PC-9 (cell line): Measurements from ENCODE around the gene PCBP2. TPM values are rescaled to one million over a fixed set of nuclear protein-coding genes. Genes with fewer than 3 reads are reported as not detected.

Experiments used
- BruUV-seq: library from RNA; stranded (reverse); fragments of 400-500 nt; replicated peaks from 2 replicates; lab custom pipeline; 2021; lab: Mats Ljungman, UMichigan
- CTCF ChIA-PET: fragments of 300-600 bp; sonication (Branson Sonifier 250); formaldehyde crosslinking; loops from one replicate; lab custom pipeline; 2022; ENCODE audit warnings: antibody characterized with exemption; lab: Charles Lee
- POLR2A ChIA-PET: fragments of 300-600 bp; sonication (Branson Sonifier 250); formaldehyde crosslinking; loops from one replicate; lab custom pipeline; 2022; ENCODE audit warnings: antibody characterized with exemption; ENCODE audit not compliant: unreplicated experiment; lab: Charles Lee
- DNase-seq, 2 experiments: peaks; one replicate each; pipeline versions ENCODE4 v3.0.0 to v3.0.0-alpha.2; 2015 to 2022; ENCODE audit warnings: mixed read lengths in 1 of 2
- H2AFZ ChIP-seq: fragments of 200-600 bp; sonication (generic); 2 replicates; pipeline ENCODE4 v1.8.1; 2017; ENCODE audit warnings: antibody characterized with exemption
- H3F3A ChIP-seq: fragments of 200-600 bp; sonication (generic); 2 replicates; pipeline ENCODE4 v1.8.1; 2017; ENCODE audit warnings: antibody characterized with exemption, mild to moderate bottlenecking, low read depth; ENCODE audit not compliant: insufficient read depth
- H3K27ac ChIP-seq: fragments of 200-600 bp; sonication (generic); 2 replicates; pipeline ENCODE4 v1.6.1; 2016; ENCODE audit warnings: mixed run types
- H3K27me3 ChIP-seq: fragments of 200-600 bp; sonication (generic); 2 replicates; pipeline ENCODE4 v1.6.1; 2016; ENCODE audit warnings: low read depth, mixed run types; ENCODE audit not compliant: insufficient read depth
- H3K36me3 ChIP-seq: fragments of 200-600 bp; sonication (generic); 2 replicates; pipeline ENCODE4 v1.6.1; 2016; ENCODE audit warnings: low read depth, mixed run types
- H3K4me1 ChIP-seq: fragments of 200-600 bp; sonication (generic); replicated peaks from 2 replicates; pipeline ENCODE4 v1.6.1; 2016; ENCODE audit warnings: mixed run types; ENCODE audit not compliant: insufficient read depth
- H3K4me2 ChIP-seq: fragments of 200-600 bp; sonication (generic); 2 replicates; pipeline ENCODE4 v1.6.1; 2017; ENCODE audit warnings: mixed run types
- H3K4me3 ChIP-seq: fragments of 200-600 bp; sonication (generic); 2 replicates; pipeline ENCODE4 v1.6.1; 2016; ENCODE audit warnings: mixed run types
- H3K79me2 ChIP-seq: fragments of 200-600 bp; sonication (generic); 2 replicates; pipeline ENCODE4 v1.6.1; 2017; ENCODE audit warnings: low read depth, mixed run types
- H3K9me2 ChIP-seq: fragments of 200-600 bp; sonication (generic); 2 replicates; pipeline ENCODE4 v1.8.1; 2017; ENCODE audit warnings: mild to moderate bottlenecking; ENCODE audit not compliant: insufficient read depth
- H3K9me3 ChIP-seq: fragments of 200-600 bp; sonication (generic); 2 replicates; pipeline ENCODE4 v1.8.1; 2016; ENCODE audit warnings: low read depth; ENCODE audit not compliant: insufficient read depth
- H4K20me1 ChIP-seq: fragments of 200-600 bp; sonication (generic); 2 replicates; pipeline ENCODE4 v1.8.1; 2017; ENCODE audit not compliant: insufficient read depth
- CTCF ChIP-seq: fragments of 200-600 bp; sonication (generic); conservative IDR thresholded peaks from 2 replicates; pipeline ENCODE4 v1.6.1; 2017; ENCODE audit warnings: mixed run types, antibody characterized with exemption, mild to moderate bottlenecking, moderate library complexity
- EZH2 ChIP-seq: fragments of 200-600 bp; sonication (generic); IDR thresholded peaks from 2 replicates; pipeline ENCODE4 v1.8.0; 2017; ENCODE audit warnings: antibody characterized with exemption, low read depth
- intact Hi-C: fragments of 100-400 bp; cut with micrococcal nuclease; formaldehyde crosslinking; loops from one replicate; pipeline ENCODE4 v1.10.0; 2022; ENCODE audit not compliant: unreplicated experiment
- total RNA-seq: library from RNA; stranded (reverse); gene quantifications from 2 replicates; pipeline ENCODE4 v1.2.3, GENCODE V29; 2021

Gene PCBP2
- total RNA-seq, 1 experiment from 2014 or later = 833 TPM

- no peak for DNase-seq
- no peaks in the 10 kb centered on the region for H3K27me3 ChIP-seq
- no peaks in the 10 kb centered on the region for H3K9me3 ChIP-seq
- H4K20me1 ChIP-seq = peaks cover 72% of the 10 kb centered on the region
- H3K4me3 ChIP-seq = no peak overlapping the region; the same call in 1 of the 2 replicates
- H2AFZ ChIP-seq = no peak overlapping the region
- CTCF ChIA-PET = no interaction called here
- H3K27ac ChIP-seq = no peak overlapping the region
- POLR2A ChIA-PET = interaction anchor here (0.6 kb wide), 1 partner anchor 28 kb away, joined by 5 read pairs; no protein-coding TSS in a partner anchor
- intact Hi-C loops = loop anchor here (5.0 kb wide), 1 partner anchor 48 kb away; the partner anchor contains the start of gene TARBP2
- no TSS peak for BruUV-seq
- H3K9me2 ChIP-seq = no peaks in the 10 kb centered on the region
- H3K4me2 ChIP-seq = no peak overlapping the region
- peaks cover 16% of the 10 kb centered on the region for H3K4me1 ChIP-seq
- H3K79me2 ChIP-seq = peaks cover 76% of the 10 kb centered on the region
- peaks cover 61% of the 10 kb centered on the region for H3K36me3 ChIP-seq
- TF ChIP-seq CTCF (no peak), EZH2 (no peak)
- peaks cover 66% of the 10 kb centered on the region for H3F3A ChIP-seq
Measured at GRCh38 chr12:53454707-53455106, 2.8 kb downstream of the PCBP2 start.

GRCh38 chr12:53456654-53457366 is 4.9 kb downstream of the PCBP2 start:
- Histone ChIP-seq H3K36me3 (peaks cover 82% of the 10 kb centered on the region), H3K27me3 (no peaks in the 10 kb centered on the region), H3K4me2 (no peak overlapping the region), H3K27ac (no peak overlapping the region), H3K9me2 (no peaks in the 10 kb centered on the region), H4K20me1 (peaks cover 93% of the 10 kb centered on the region), H3K9me3 (no peaks in the 10 kb centered on the region), H3K4me1 (peaks cover 13% of the 10 kb centered on the region), H3F3A (peaks cover 76% of the 10 kb centered on the region), H3K79me2 (peaks cover 97% of the 10 kb centered on the region), H3K4me3 (no peak overlapping the region), H2AFZ (no peak overlapping the region)
- POLR2A ChIA-PET = interaction anchor here (0.7 kb wide), 1 partner anchor 18 kb away, joined by 4 read pairs; no protein-coding TSS in a partner anchor
- intact Hi-C loops = no loop called here
- CTCF ChIA-PET = no interaction called here
- TF ChIP-seq CTCF = no peak
- TF ChIP-seq EZH2 = no peak
- no peak for DNase-seq
- BruUV-seq = no TSS peak

GRCh38 chr12:53459097-53459496 is 7.2 kb downstream of the PCBP2 start:
- Histone ChIP-seq H4K20me1 (peaks cover 99% of the 10 kb centered on the region), H3K27me3 (no peaks in the 10 kb centered on the region), H3F3A (peaks cover 86% of the 10 kb centered on the region), H3K36me3 (peaks cover 95% of the 10 kb centered on the region), H2AFZ (no peak overlapping the region), H3K4me3 (no peak overlapping the region), H3K79me2 (peaks cover 94% of the 10 kb centered on the region), H3K27ac (no peak overlapping the region), H3K4me2 (no peak overlapping the region), H3K9me2 (no peaks in the 10 kb centered on the region), H3K4me1 (peaks cover 3% of the 10 kb centered on the region; the same call in 1 of the 2 replicates), H3K9me3 (no peaks in the 10 kb centered on the region)
- intact Hi-C loops = no loop called here
- POLR2A ChIA-PET = interaction anchor here (0.7 kb wide), 1 partner anchor 38 kb away, joined by 16 read pairs; no protein-coding TSS in a partner anchor
- TF ChIP-seq EZH2 = no peak
- TF ChIP-seq CTCF = no peak
- BruUV-seq = no TSS peak
- no peak for DNase-seq
- CTCF ChIA-PET = no interaction called here
